Smooth muscle cell (in vitro differentiated cells): ENCODE results near the gene B4GALNT2. TPM values are rescaled to one million over a fixed set of nuclear protein-coding genes. Genes with fewer than 3 reads are reported as not detected.

ENCODE experiments used
- DNase-seq: peaks from one replicate; lab custom pipeline; 2025; ENCODE audit not compliant: unreplicated experiment; lab: John Stamatoyannopoulos, UW
- H2AFZ ChIP-seq: fragments of 200-600 bp; sonication (generic); 2 replicates; pipeline ENCODE4 v1.6.0; 2016; ENCODE audit warnings: antibody characterized with exemption, low read depth, mild to moderate bottlenecking
- H3F3A ChIP-seq: fragments of 200-600 bp; sonication (generic); 2 replicates; pipeline ENCODE4 v1.6.0; 2017; ENCODE audit warnings: antibody characterized with exemption, low read depth
- H3K27ac ChIP-seq: fragments of 200-600 bp; sonication (generic); 2 replicates; pipeline ENCODE4 v1.5.1; 2016; ENCODE audit warnings: low read depth, mild to moderate bottlenecking
- H3K27me3 ChIP-seq: fragments of 200-600 bp; sonication (generic); 2 replicates; pipeline ENCODE4 v1.6.1; 2016; ENCODE audit warnings: low read depth, mild to moderate bottlenecking
- H3K36me3 ChIP-seq: fragments of 200-600 bp; sonication (generic); 2 replicates; pipeline ENCODE4 v1.5.1; 2016; ENCODE audit warnings: low read depth
- H3K4me1 ChIP-seq: fragments of 200-600 bp; sonication (generic); 2 replicates; pipeline ENCODE4 v1.5.1; 2016; ENCODE audit warnings: low read depth
- H3K4me2 ChIP-seq: fragments of 200-600 bp; sonication (generic); 2 replicates; pipeline ENCODE4 v1.6.0; 2016; ENCODE audit warnings: mild to moderate bottlenecking
- H3K4me3 ChIP-seq: fragments of 200-600 bp; sonication (generic); 2 replicates; pipeline ENCODE4 v1.5.1; 2016; ENCODE audit warnings: mild to moderate bottlenecking
- H3K79me2 ChIP-seq: fragments of 200-600 bp; sonication (generic); 2 replicates; pipeline ENCODE4 v1.6.0; 2016; ENCODE audit warnings: low read depth, mild to moderate bottlenecking
- H3K9ac ChIP-seq: fragments of 200-600 bp; sonication (generic); 2 replicates; pipeline ENCODE4 v1.6.0; 2016; ENCODE audit warnings: low read depth
- H3K9me3 ChIP-seq: fragments of 200-600 bp; sonication (generic); replicated peaks from 2 replicates; pipeline ENCODE4 v1.5.1; 2016; ENCODE audit warnings: low read depth
- H4K20me1 ChIP-seq: fragments of 200-600 bp; sonication (generic); 2 replicates; pipeline ENCODE4 v1.6.0; 2016; ENCODE audit warnings: low read depth
- WGBS: methylation state at CpG from one replicate; pipeline ENCODE4 v1.1.7; 2016; ENCODE audit warnings: low lambda C conversion rate; 5-methylcytosine and 5-hydroxymethylcytosine counted together
- polyA plus RNA-seq: library from polyadenylated mRNA; unstranded; fragments of >200 nt; fragmentation: Nextera tagmentation; extraction: Ambion mirVana; gene quantifications from 2 replicates; pipeline ENCODE4 v1.2.1, GENCODE V29; 2016
- total RNA-seq: library from RNA; depleted of rRNA; stranded (reverse); fragments of >200 nt; gene quantifications from 2 replicates; pipeline ENCODE4 v1.2.3, GENCODE V29; 2014
- TF ChIP-seq, protein P1 (sequence below): fragments of 200-600 bp; sonication (generic); IDR thresholded peaks from 2 replicates; pipeline ENCODE4 v1.5.1; 2017; ENCODE audit warnings: borderline replicate concordance, mild to moderate bottlenecking, antibody characterized with exemption; ENCODE audit not compliant: insufficient read depth, poor library complexity, severe bottlenecking

The B4GALNT2 gene
- total and polyA plus RNA-seq, 2 experiments from 2014 or later, result 0.11 to 0.13 TPM

DNA sequence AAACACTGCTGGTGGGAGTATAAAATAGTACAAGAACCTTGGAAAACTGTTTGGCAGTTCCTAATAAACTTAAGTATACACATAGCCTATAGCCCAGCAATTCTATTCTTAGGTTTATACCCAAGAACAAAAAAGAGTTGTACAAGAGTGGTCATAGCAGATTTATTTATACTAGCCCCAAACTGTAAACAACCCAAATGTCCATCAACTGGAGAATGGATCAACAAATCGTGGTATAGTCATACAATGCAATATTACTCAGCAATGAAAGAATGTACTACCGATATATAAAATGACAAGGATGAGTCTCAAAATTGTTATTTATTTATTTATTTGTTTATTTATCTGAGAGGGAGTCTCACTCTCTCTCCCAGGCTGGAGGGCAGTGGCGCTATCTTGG, 54.7 kb downstream of the B4GALNT2 start:
- DNase-seq, result no peak
- Histone ChIP-seq H3K9me3 (no peaks in the 10 kb centered on the region), H3K4me2 (no peak overlapping the region), H3K4me3 (no peak overlapping the region), H3K79me2 (no peaks in the 10 kb centered on the region), H2AFZ (no peak overlapping the region), H3K27ac (no peak overlapping the region), H3K9ac (no peak overlapping the region), H3K4me1 (no peaks in the 10 kb centered on the region), H3F3A (peaks cover 8% of the 10 kb centered on the region), H3K36me3 (no peaks in the 10 kb centered on the region), H4K20me1 (no peaks in the 10 kb centered on the region), H3K27me3 (no peaks in the 10 kb centered on the region)
- 95% methylated on average over 3 of the region's 3 CpGs for WGBS
- TF ChIP-seq, protein P1, sequence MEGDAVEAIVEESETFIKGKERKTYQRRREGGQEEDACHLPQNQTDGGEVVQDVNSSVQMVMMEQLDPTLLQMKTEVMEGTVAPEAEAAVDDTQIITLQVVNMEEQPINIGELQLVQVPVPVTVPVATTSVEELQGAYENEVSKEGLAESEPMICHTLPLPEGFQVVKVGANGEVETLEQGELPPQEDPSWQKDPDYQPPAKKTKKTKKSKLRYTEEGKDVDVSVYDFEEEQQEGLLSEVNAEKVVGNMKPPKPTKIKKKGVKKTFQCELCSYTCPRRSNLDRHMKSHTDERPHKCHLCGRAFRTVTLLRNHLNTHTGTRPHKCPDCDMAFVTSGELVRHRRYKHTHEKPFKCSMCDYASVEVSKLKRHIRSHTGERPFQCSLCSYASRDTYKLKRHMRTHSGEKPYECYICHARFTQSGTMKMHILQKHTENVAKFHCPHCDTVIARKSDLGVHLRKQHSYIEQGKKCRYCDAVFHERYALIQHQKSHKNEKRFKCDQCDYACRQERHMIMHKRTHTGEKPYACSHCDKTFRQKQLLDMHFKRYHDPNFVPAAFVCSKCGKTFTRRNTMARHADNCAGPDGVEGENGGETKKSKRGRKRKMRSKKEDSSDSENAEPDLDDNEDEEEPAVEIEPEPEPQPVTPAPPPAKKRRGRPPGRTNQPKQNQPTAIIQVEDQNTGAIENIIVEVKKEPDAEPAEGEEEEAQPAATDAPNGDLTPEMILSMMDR, result no peak

- H4K20me1 ChIP-seq, result no peaks in the 10 kb centered on the region
- H3K9me3 ChIP-seq, result no peaks in the 10 kb centered on the region
- H3K9ac ChIP-seq, result no peak overlapping the region
- DNase-seq, result no peak
- H3K4me1 ChIP-seq, result no peaks in the 10 kb centered on the region
- TF ChIP-seq, protein P1, result no peak
- no peak overlapping the region for H3K4me2 ChIP-seq
- H3K36me3 ChIP-seq, result no peaks in the 10 kb centered on the region
- WGBS, result 81% methylated on average over 4 of the region's 4 CpGs
- peaks cover 18% of the 10 kb centered on the region for H3F3A ChIP-seq
- no peaks in the 10 kb centered on the region for H3K27me3 ChIP-seq
- H3K27ac ChIP-seq, result no peak overlapping the region
- H3K79me2 ChIP-seq, result no peaks in the 10 kb centered on the region
- no peak overlapping the region for H2AFZ ChIP-seq
- no peak overlapping the region for H3K4me3 ChIP-seq
Observed at GRCh38 chr17:49190932-49191331, 58.4 kb downstream of the B4GALNT2 start.

GRCh38 chr17:49191409-49191916, 58.9 kb downstream of the B4GALNT2 start:
- Histone ChIP-seq H2AFZ (peak overlapping the region; percentile 91), H3K9ac (peak overlapping the region; percentile 66), H3K4me1 (no peaks in the 10 kb centered on the region), H3F3A (peaks cover 18% of the 10 kb centered on the region), H3K36me3 (no peaks in the 10 kb centered on the region), H3K4me2 (peak overlapping the region; percentile 86), H3K27me3 (no peaks in the 10 kb centered on the region), H3K4me3 (peak overlapping the region; percentile 70), H3K27ac (peak overlapping the region; percentile 84), H4K20me1 (no peaks in the 10 kb centered on the region), H3K9me3 (no peaks in the 10 kb centered on the region), H3K79me2 (no peaks in the 10 kb centered on the region)
- DNase-seq, result no peak
- TF ChIP-seq, protein P1, result no peak
- WGBS, result 15% methylated on average over 8 of the region's 8 CpGs

GRCh38 chr17:49191917-49192741, 59.6 kb downstream of the B4GALNT2 start:
- peak overlapping the region; percentile 91 for H2AFZ ChIP-seq
- peaks cover 18% of the 10 kb centered on the region for H3F3A ChIP-seq
- TF ChIP-seq, protein P1, result no peak
- H3K79me2 ChIP-seq, result no peaks in the 10 kb centered on the region
- no peaks in the 10 kb centered on the region for H4K20me1 ChIP-seq
- H3K4me1 ChIP-seq, result no peaks in the 10 kb centered on the region
- H3K36me3 ChIP-seq, result no peaks in the 10 kb centered on the region
- H3K9me3 ChIP-seq, result no peaks in the 10 kb centered on the region
- peak overlapping the region; percentile 84 for H3K27ac ChIP-seq
- 2% methylated on average over 53 of the region's 53 CpGs for WGBS
- peak; percentile 98 for DNase-seq
- peak overlapping the region; percentile 66 for H3K9ac ChIP-seq
- peak overlapping the region; percentile 70 for H3K4me3 ChIP-seq
- H3K4me2 ChIP-seq, result peak overlapping the region; percentile 86
- H3K27me3 ChIP-seq, result no peaks in the 10 kb centered on the region
